Raji (cell line): ENCODE measurements around the gene LRFN2.

Experiments used
- POLR2A ChIP-seq: IDR thresholded peaks from 2 replicates; pipeline ENCODE4 v1.6.1; 2011; ENCODE audit warnings: low read depth, low read length, control low read depth; ENCODE audit not compliant: insufficient read depth

The LRFN2 gene

DNA sequence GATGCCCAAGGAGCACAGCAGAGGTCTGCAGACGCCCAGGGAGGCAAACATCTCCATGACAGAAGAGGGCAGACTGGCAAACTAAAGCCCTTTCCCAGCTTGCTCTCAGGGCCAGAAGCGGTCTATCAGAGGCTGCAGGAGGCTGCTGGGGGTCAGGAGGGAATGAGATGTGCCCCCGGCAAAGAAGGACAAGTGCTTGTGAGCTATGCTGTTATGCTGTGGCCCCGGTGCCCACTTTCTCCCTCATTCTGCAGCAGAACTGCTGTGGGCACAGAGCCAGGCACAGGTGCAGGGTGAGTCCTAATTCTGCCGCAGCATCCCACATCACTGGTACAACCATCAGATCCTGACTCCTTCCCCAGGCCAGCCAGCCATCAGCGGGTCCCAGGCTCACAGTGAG lies 46.4 kb downstream of the LRFN2 start:
- no peak for TF ChIP-seq POLR2A

DNA sequence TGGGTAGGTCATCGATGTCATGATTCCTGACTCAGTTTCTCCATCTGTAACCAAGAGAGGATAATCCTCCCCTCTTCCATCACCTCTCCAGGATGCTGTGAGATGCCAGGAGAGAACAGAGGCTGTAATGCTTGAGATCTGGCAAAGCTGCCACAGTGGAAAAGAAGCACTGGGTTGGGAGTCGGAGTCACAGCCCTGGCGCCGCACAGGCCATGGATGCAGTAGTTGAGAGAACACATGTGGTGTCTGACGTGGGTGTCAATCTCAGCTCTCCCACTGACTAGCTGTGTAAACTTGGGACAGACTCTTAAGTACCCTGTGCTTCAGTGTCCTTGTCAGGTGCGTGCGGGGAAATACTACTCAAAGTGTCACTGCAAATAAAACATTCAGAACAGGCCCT lies 47.3 kb downstream of the LRFN2 start:
- TF ChIP-seq POLR2A = no peak

DNA sequence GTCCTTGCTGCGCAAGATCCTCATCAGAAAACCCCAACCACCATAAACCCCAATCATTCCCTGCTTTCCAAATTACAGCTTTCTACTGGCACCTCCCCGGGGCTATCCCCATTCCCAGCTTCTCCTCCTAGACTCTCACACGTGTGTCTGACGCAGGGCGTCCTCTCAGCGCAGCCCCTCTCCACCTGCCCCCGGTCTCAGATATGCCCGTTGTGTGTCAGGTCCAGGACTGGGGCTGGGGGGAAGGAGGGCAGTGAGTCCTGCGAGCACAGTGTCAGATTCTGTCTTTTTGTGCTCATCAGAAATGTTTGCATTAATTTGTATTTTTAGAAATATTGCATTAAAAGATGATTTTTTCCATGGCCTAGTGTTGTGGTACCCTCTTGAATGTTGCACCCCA lies 48.6 kb downstream of the LRFN2 start:
- TF ChIP-seq POLR2A = no peak

DNA sequence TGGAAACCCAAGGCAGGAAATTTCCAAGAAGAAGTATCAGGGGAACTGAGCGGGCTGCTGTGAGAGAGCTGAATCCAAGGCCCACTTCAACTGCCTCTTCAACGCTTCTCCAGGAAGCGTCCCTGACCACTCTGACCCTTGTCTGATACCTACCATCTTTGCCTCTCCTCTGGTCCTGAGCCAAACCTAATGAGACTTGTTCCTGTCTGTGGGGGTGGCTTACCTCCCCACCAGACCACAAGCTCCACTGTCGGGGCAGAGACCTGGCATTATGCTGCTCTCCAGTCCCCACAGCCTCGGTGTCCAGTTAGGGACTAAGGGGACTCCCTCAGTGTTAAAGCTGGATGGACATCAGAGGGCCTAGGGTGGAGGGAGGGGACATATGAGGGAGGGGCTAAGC lies 49.7 kb downstream of the LRFN2 start:
- no peak for TF ChIP-seq POLR2A

DNA sequence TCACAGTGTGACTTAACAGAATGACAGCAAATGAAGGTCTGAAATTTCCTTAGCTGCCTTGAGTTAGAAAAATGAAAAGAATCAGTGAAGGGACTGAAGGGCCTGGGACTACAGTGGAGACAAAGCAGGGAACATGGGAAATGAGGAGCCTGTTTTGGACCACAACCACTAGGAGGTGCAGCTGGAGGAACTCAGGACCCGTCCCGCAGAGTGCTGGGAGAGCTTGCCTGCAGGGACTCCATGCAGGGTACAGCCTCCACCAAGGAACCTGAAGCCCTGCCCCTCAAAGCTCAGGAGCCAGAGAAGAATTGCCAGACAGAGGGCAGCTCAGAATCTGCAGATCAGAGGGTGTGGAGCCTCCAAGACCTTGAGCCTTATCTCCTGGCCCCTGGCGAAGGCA lies 50.7 kb downstream of the LRFN2 start:
- TF ChIP-seq POLR2A = no peak

DNA sequence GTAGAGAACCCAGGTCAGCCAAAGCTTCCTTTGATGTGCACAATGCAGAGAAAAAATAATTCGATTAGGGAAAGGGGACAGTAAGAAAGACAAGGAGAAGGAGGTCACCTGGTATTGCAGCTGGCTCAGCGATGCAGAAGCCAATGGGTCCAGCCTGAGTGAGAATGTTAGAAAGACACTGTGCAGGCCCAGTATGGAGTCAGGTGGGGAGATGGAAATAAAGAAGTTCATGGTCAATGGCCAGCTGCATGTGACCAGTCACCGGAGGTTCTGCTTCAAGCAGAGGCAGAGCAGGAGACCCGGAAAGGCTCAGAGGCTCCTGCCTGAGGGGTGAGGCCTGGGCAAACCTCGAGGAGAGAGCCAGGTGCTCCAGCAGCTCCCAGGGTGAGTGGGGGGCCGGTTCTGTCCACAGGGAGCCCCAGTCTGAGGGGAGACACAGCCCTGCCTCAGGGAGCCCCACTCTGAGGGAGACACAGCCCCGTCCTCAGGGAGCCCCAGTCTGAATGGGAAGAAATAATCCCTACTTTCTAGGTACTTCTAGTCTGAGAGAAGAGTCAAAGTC lies 51.3 kb downstream of the LRFN2 start:
- no peak for TF ChIP-seq POLR2A

DNA sequence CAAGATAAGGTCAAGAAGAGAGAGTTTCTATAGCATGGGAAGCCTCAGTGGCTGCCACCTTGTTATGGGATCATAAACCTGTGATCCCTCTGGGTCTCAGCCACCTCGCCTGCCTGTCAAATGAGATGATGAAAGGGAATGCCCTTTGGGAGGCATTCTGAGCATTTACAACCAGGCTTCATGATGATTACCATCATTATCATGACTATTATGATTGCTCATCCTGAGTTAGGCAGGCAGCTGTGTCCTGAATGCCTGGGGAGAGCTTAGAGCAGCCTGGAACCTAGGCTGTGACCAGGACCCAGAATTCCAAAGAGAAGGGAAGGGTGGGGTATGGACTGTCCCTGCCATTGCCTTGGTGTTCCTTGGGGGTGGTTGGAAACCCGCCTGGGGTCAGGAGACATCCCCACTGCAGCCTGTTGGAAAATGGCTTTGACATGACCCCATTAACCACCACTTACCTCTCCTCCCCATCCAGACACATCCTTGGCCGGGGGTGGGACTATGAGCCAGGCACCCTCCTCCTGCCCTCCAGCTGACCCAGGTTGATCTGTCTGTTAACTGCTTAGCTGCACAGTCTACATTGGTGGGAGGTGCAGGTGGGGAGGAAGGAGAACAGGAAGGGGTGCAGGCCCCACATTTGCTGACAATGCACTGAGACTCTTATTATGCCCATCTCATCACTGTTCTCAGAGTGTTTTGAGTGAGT lies 51.9 kb downstream of the LRFN2 start:
- no peak for TF ChIP-seq POLR2A

DNA sequence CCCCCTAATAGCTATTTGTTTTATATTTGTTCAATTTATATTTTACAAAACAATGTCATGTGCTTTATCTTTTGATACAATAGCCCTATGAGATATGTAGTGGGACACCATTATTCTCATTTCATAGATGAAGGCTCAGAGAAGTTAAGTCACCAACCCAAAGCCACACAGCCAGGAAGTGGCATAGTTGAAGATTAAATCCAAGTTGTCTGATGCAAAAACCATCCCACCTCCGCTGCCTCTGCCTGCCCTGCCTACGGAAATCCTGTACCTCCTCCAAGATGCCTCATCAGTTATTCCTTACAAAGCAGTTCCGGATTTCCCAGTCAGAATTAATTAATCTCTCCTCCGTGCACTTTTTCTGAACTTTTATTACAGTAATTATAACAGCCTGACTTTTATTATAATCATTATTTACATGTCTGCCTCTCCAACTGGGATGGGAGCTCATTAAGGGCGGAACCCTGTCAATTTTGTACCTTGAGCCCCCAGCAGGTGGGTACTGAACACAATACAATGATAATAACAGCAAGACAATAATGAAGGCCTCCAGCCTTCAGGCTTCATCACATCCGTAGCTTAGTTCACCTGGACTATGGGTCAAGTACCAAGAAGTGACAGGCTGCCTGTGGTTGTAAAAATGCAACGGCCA lies 54.7 kb downstream of the LRFN2 start:
- TF ChIP-seq POLR2A = no peak

DNA sequence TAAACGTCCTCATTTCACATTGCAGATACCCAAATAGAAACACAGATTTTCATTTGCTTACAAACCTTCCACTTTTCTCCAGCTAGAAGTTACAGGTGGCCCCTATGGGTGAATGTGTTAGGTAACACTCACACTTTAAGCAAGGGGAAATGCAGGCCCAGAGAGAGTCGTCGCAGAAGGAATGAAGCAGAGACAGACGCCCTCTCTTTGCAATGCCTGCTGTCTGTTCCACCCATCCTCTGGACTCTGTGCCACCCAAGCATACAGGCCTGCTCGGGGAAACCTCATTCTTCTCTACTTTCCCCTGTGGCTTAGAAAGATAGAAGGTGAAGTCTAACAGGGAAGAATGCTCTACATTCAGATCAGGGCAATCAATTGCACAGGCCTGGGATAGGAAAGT lies 57.2 kb downstream of the LRFN2 start:
- no peak for TF ChIP-seq POLR2A

DNA sequence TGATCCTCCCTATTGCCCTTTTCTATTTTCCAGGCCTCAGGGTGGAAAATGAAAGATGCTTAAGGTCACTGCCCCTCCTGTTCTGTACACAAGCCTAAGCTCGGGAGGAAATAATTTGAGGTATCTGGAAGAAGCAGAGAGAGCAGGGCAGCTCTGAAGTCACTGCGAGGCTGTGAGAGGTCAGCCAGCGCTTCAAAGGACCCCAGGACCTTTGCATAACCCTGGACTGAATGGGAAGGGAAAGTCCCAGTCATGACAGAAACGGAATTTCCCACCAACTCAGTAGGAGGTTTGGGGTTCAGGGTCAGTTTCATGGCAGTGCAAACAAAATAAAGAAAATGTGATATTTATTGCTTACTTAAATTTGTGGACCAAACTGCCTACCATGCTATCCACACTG lies 58.1 kb downstream of the LRFN2 start:
- TF ChIP-seq POLR2A = no peak

DNA sequence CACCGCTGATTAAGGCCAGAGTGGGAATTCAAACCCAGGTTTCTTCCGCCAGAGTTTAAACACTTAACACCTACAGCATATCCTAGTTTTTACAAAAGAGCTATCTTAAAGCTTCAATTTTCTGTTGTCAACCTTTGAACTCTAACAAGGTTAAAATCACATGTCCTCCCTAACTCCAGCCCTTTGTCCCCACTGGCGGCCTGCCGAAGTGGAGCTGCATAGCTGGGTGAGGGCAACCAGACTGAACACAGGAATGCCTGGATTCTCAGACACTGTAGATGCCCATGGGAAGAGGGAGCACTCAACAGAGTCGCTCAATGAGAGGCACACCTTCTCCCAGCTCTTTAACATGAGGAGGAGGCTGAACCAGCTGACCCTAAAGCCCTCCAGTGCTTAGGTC lies 59.1 kb downstream of the LRFN2 start:
- no peak for TF ChIP-seq POLR2A

DNA sequence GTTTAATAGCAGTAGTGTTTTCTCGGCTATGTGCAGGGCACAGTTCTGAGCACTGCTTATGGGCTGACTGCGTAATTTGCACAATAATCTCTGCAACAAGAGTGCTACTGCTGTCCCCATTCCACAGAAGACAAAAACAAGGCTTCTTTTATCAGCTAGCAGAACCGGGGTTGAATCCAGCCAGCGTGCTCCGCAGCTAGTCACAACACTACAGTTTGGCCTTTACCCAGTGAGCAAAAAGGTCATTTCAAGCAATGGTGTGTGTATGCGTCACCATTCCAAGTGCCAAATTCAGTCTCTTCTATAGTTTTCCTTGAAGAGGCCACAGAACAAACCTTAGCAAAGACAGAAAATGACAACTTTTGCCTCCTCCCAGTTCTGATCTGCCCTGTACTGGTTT lies 61.1 kb downstream of the LRFN2 start:
- TF ChIP-seq POLR2A = no peak

DNA sequence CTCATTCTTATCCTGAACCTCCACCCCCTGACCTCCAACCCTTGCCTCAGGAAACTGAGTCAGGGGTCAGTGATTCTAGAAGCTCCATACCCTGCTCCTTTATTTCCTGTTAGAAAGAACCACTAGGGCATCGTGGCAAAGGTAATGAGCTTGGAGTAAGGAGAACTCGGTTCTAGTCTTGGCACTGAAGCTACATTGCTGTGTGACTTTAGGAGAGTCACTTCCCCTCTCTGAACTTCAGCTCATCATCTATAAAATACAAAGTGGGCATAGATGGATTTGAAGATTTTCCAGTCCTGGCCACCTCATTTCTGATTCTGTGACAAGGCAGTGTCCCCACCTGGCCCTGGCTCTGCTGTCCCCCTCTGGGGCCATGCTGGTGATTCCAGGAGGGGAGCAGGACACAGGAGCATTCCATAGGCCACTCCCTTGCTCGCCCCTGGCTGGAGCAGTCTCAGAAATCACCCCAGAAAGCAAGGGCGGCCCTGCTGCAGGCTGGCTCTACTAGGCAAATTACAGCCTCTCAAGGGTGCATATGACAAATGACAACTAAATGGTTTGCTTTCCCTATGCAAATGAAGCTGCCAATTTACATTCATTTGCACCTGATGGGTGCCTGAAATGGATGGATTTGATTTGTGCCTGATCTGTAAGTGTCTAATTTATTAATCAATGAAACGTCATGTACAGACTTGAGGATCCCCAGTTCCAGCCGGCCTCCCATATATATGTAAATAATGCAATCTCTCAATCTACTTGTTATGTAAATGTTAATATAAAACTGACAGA lies 62.2 kb downstream of the LRFN2 start:
- TF ChIP-seq POLR2A = no peak

DNA sequence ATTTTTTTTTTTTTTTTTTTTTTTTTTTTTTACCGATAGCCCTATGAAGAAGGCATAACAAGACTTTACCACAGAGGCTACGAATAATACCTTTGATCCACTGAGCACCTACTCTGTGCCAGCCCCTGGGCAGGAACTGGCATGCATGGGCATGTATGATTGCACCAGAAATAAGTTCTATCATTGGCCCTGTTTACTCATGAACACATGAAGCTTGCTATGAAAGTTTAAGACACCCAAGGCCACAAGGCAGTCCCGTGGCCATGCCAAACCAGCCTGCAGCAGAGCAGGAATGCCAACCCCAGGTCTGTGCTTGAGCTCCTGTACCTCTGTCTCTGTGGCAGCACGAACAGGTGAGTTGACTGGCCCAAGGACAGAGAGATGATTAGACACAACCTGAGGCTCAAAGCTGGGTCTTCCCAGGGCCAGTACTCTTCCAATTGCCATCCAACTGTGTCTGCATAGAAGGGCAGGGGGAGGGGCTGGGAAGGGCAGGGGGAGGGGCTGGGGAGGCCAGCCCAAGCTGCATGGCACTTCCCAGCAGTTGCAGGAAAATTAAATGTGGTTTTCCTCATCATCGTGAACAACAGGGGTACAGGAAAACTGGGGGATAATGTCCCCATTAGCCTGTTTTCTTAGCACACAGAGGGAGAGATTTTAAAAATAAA lies 63.5 kb downstream of the LRFN2 start:
- TF ChIP-seq POLR2A = no peak

DNA sequence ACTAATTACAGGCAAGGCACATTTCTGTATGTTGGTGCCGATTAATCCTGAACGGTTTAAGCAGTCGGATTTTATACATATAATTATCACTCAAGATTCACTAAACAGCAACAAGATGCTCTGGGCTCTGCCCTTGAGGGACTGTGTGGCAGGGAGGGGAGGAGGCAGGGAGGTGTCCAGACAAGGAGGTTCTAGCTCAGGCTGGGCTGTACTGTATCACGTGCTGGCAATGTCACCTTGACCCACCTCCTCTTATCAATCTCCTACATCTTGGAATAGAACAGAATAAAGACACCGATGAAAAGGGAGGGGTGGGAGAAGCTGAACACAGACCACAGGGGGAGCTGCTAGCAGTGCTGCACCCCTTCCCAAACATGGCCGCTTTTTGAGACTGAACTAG lies 65.7 kb downstream of the LRFN2 start:
- TF ChIP-seq POLR2A = no peak
